GM10248 (cell line): Measurements from ENCODE around the gene IRAK1.
"Not testable (repeated sequence)": the region's sequence is repeated elsewhere in the genome, so short reads cannot be mapped to it uniquely, and the experiment has no call there.

Experiments used
- CTCF ChIA-PET: fragments of 300-600 bp; sonication (Branson Sonifier 250); formaldehyde crosslinking; extraction: SDS; loops from one replicate; lab custom pipeline; 2021; ENCODE audit warnings: antibody characterized with exemption; lab: Yijun Ruan, JAX
- POLR2A ChIA-PET: fragments of 350-650 bp; sonication (Branson Sonifier 250); formaldehyde crosslinking; extraction: SDS; loops from one replicate; lab custom pipeline; 2020; ENCODE audit warnings: antibody characterized with exemption; lab: Yijun Ruan, JAX
- DNase-seq: peaks from one replicate; pipeline ENCODE4 v3.0.0; 2012; ENCODE audit errors: extremely low spot score
- CTCF ChIP-seq: IDR thresholded peaks from 2 replicates; pipeline ENCODE4 v1.5.1; 2012; ENCODE audit warnings: mild to moderate bottlenecking, low read depth; ENCODE audit errors: extremely low read depth, missing control alignments, control extremely low read depth

IRAK1 gene

GRCh38 chrX:153984351-153985178 is 35.1 kb downstream of the IRAK1 start:
- CTCF ChIA-PET, result interaction anchor here (3.8 kb wide), 1 partner anchor 29 kb away, joined by 13 read pairs; no protein-coding TSS in a partner anchor
- DNase-seq, result peak; percentile 67
- no peak for TF ChIP-seq CTCF
- POLR2A ChIA-PET, result no interaction called here

- no peak for TF ChIP-seq CTCF
- CTCF ChIA-PET, result no interaction called here
Measured at GRCh38 chrX:153983321-153983801, 36.3 kb downstream of the IRAK1 start.

GRCh38 chrX:153981771-153982533 is 37.8 kb downstream of the IRAK1 start:
- ChIA-PET POLR2A (no interaction called here), CTCF (interaction anchor here (2.8 kb wide), 1 partner anchor 31 kb away, joined by 10 read pairs; no protein-coding TSS in a partner anchor)
- no peak for DNase-seq
- no peak for TF ChIP-seq CTCF

More at GRCh38 chrX:153983321-153983801, 36.3 kb downstream of the IRAK1 start:
- POLR2A ChIA-PET, result no interaction called here
- no peak for DNase-seq

GRCh38 chrX:153981231-153981630 is 38.5 kb downstream of the IRAK1 start:
- DNase-seq, result no peak
- CTCF ChIA-PET, result interaction anchor here (2.8 kb wide), 1 partner anchor 32 kb away, joined by 10 read pairs; no protein-coding TSS in a partner anchor
- POLR2A ChIA-PET, result no interaction called here
- no peak for TF ChIP-seq CTCF

- DNase-seq, POLR2A ChIA-PET: not testable (repeated sequence)
- CTCF ChIA-PET, result interaction anchor here (0.7 to 2.8 kb wide), 2 partner anchors 24 to 33 kb away, joined by 3 to 10 read pairs; no protein-coding TSS in a partner anchor
Measured at GRCh38 chrX:153980394-153980793, 39.3 kb downstream of the IRAK1 start.

GRCh38 chrX:153974726-153975286 is 44.9 kb downstream of the IRAK1 start:
- ChIA-PET POLR2A (no interaction called here), CTCF (interaction anchor here (2.3 kb wide), 1 partner anchor 39 kb away, joined by 8 read pairs; no protein-coding TSS in a partner anchor)
- TF ChIP-seq CTCF, result no peak
- no peak for DNase-seq
